A549 (cell line): ENCODE results near the gene ACKR4.

Experiments
- CHD4 ChIP-seq: fragments of 200-600 bp; sonication (generic); IDR thresholded peaks from 2 replicates; pipeline ENCODE4 v1.6.1; 2016; ENCODE audit warnings: antibody characterized with exemption, mild to moderate bottlenecking, borderline replicate concordance
- CTCF ChIP-seq: fragments of >200 bp; sonication (Bioruptor Twin); formaldehyde crosslinking; IDR thresholded peaks from 3 replicates; pipeline ENCODE4 v1.5.1; 2016
- EP300 ChIP-seq, 2 experiments: fragments of >200 bp; sonication (Bioruptor Twin); formaldehyde crosslinking; IDR thresholded peaks; 2 replicates in 1 of 2; 3 replicates in 1 of 2; pipeline ENCODE4 v1.6.1; 2016 to 2017
- HDAC2 ChIP-seq: fragments of 200-600 bp; sonication (generic); IDR thresholded peaks from 2 replicates; pipeline ENCODE4 v1.6.1; 2016
- HMGXB4 ChIP-seq: fragments of 250-450 bp; sonication (Bioruptor Pico); IDR thresholded peaks from 2 replicates; pipeline ENCODE4 v1.5.0; 2021; ENCODE audit warnings: mild to moderate bottlenecking, moderate library complexity, borderline replicate concordance
- MAX ChIP-seq: IDR thresholded peaks from 2 replicates; pipeline ENCODE4 v1.6.1; 2012
- MAZ ChIP-seq: fragments of 150-350 bp; IDR thresholded peaks from 2 replicates; pipeline ENCODE4 v1.6.1; 2014; ENCODE audit warnings: antibody characterized with exemption, low read depth, low read length, borderline replicate concordance
- NFE2L2 ChIP-seq: fragments of 150-350 bp; conservative IDR thresholded peaks from 2 replicates; pipeline ENCODE4 v1.6.1; 2014; ENCODE audit warnings: low read length
- PBX3 ChIP-seq: IDR thresholded peaks from 2 replicates; pipeline ENCODE4 v1.6.1; 2012
- POLR2A ChIP-seq: IDR thresholded peaks from 2 replicates; pipeline ENCODE4 v1.6.1; 2012; ENCODE audit warnings: mild to moderate bottlenecking, low read length
- REST ChIP-seq: fragments of 200-600 bp; sonication (generic); IDR thresholded peaks from 2 replicates; pipeline ENCODE4 v1.6.1; 2016; ENCODE audit warnings: antibody characterized with exemption, mild to moderate bottlenecking, moderate library complexity
- TP53 ChIP-seq: fragments of 250-450 bp; sonication (Bioruptor Pico); IDR thresholded peaks from 2 replicates; pipeline ENCODE4 v1.5.0; 2021; ENCODE audit warnings: mild to moderate bottlenecking, moderate library complexity
- ZC3H11A ChIP-seq: fragments of 450-650 bp; IDR thresholded peaks from 2 replicates; pipeline ENCODE4 v1.6.1; 2014; ENCODE audit warnings: antibody characterized with exemption, mild to moderate bottlenecking
- ZFP36 ChIP-seq: fragments of 450-650 bp; IDR thresholded peaks from 2 replicates; pipeline ENCODE4 v1.6.1; 2014; ENCODE audit warnings: borderline replicate concordance; ENCODE audit not compliant: partially characterized antibody

GRCh38 chr3:132563420-132564069, 33.5 kb upstream of the ACKR4 start:
- TF ChIP-seq MAZ: no peak
- no peak for TF ChIP-seq HMGXB4 (CRISPR knock-in tag)
- no peak for TF ChIP-seq CTCF
- TF ChIP-seq EP300 (IDR thresholded peaks at IDR 0.05): no peak
- no peak for TF ChIP-seq TP53 (CRISPR knock-in tag)
- no peak for TF ChIP-seq HDAC2
- no peak for TF ChIP-seq REST
- TF ChIP-seq CHD4: no peak
- no peak for TF ChIP-seq PBX3
- no peak for TF ChIP-seq MAX
- no peak for TF ChIP-seq ZFP36
- no peak for TF ChIP-seq NFE2L2
- TF ChIP-seq ZC3H11A: no peak
- TF ChIP-seq POLR2A: no peak
